ENCODE data around the gene BRCA1.
"Not testable (repeated sequence)": the region's sequence is repeated elsewhere in the genome, so short reads cannot be mapped to it uniquely, and the experiment has no call there.

The BRCA1 gene

DNA sequence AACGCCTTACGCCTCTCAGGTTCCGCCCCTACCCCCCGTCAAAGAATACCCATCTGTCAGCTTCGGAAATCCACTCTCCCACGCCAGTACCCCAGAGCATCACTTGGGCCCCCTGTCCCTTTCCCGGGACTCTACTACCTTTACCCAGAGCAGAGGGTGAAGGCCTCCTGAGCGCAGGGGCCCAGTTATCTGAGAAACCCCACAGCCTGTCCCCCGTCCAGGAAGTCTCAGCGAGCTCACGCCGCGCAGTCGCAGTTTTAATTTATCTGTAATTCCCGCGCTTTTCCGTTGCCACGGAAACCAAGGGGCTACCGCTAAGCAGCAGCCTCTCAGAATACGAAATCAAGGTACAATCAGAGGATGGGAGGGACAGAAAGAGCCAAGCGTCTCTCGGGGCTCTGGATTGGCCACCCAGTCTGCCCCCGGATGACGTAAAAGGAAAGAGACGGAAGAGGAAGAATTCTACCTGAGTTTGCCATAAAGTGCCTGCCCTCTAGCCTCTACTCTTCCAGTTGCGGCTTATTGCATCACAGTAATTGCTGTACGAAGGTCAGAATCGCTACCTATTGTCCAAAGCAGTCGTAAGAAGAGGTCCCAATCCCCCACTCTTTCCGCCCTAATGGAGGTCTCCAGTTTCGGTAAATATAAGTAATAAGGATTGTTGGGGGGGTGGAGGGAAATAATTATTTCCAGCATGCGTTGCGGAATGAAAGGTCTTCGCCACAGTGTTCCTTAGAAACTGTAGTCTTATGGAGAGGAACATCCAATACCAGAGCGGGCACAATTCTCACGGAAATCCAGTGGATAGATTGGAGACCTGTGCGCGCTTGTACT, at the start of gene BRCA1:
Gene BRCA1 (minus strand): TSS at position 232 of the 834 bp plus-strand sequence. CDS start 1,268 bp downstream, outside the sequence.
- DNase-seq: peak; percentile 100

DNA sequence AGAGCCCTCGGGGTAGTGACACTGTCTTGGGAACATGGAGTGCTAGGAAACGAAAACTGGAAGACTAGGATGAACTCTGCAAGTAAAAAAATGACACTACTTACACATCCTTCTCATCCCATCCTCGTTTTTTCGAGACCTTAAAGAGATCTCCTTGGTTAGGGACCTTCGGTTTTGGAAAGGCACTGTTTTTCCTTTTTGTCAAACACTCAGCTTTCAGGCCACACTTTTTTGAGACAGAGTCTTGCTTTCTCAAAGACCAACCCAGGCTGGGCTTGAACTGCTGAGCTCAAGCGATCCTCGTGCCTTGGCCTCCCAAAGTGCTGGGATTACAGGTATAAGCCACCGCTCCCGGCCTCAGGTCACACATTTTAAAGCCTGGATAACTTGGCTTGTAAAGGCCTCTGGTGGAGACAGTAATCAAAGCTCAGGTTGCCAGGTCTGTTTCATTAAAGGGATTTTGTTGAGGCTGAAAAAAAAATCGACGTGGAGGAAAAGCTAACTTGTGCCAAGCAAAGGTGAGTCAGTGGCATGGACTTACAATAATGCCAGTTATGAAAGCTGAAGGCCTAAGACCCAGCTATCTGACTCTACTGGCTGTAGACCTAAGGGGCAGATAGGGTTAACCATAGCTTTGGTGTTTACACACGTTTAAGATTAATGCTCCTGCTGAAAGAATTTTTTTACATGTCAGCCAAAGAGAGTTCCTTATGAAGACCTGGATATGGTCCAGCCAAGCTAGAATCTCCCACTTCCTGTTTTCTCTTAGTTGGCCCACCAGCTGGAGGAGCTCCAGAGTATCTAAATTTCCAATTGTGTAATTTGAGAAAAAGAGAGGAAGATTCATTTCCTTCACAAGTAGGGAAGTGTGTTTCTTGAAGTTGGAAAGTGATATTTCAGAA, 46.7 kb upstream of the BRCA1 start:
- peak; percentile 72 for DNase-seq

DNA sequence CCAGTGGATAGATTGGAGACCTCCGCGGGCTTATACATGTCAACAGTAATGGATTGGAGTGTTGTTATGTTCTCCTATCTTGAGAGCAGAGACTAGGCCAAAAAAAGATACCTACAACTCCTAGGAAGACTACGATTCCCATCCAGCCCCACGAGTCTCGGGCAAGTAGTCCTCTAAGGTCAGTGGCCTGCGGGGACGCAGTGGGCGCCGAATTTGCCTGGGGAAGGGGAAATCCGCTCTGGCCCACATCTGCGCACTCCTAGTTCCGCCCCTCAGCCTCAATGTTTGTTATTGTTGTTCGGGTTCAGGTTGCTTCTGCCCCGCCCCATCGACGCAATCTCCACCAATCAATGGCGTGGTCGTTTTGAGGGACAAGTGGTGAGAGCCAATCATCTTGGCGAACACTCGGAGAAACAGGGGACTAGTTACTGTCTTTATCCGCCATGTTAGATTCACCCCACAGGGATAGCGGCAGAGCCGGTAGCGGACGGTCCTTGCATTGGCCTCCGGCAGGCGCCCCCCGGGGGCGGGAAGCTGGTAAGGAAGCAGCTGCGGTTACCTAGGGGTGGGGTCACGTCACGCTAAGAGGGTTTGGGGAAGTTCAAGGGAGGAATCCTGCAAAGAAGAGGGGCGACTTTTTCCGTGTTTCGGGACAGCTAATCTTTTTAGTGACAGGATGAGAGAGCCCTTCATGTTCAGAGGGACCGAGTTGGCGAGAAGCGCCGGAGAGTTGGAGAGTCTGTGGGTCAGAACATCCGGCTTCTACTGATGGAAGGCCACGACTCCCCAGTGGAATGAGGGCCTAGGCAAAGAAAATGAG, 45.8 kb upstream of the BRCA1 start, which contains the start of gene NBR1:
Gene NBR1 (plus strand): TSS at position 449 of the 820 bp plus-strand sequence. CDS start 4,586 bp downstream, outside the sequence.
- DNase-seq: peak; percentile 99

DNA sequence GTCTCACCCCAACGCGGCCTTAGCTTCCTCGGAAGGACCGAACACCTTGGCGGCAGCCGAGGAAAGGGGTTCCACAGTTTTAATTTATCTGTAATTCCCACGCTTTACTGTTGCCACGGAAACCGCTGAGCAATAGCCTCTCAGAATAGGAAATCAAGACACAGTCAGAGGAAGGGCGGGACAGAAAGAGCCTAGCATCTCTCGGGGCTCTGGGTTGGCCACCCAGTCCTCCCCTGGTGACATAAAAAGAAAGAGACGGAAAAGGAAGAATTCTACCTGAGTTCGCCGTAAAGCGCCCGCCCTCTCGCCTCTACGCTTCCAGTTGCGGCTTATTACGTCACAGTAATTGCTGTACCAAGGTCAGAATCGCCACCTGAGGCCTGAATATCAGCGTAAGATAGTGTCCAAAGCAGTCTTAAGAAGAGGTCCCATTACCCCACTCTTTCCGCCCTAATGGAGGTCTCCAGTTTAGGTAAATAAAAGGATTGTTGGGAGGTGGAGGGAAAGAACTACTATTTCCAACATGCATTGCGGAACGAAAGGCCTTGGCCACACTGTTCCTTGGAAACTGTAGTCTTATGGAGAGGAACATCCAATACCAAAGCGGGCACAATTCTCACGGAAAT, 45.1 kb upstream of the BRCA1 start:
- peak; percentile 100 for DNase-seq

DNA sequence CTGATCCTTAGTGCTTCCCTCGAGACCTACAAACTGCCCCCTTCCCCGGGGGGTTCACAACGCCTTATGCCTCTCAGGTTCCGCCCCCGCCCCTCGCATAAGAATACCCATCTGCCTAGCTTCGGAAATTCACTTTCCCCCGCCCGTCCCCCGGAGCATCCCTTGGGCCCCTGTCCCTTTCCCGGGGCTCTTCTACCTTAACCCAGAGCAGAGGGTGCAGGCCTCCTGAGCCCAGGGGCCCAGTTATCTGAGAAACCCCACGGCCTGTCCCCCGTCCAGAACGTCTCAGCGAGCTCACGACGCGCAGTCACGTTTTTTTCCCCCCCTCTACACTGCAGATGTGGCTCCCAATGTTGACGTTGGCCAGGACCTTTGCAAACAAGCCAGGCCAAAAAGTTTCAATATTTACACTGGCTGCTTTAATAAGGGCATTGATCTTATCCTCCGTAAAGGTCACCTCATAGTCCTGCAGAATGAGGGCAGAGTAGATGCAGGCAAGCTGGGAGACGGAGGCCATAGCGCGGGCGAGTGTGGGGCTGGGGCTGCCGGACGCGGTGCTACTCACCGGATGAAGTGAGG, 44.5 kb upstream of the BRCA1 start:
- peak; percentile 88 for DNase-seq

DNA sequence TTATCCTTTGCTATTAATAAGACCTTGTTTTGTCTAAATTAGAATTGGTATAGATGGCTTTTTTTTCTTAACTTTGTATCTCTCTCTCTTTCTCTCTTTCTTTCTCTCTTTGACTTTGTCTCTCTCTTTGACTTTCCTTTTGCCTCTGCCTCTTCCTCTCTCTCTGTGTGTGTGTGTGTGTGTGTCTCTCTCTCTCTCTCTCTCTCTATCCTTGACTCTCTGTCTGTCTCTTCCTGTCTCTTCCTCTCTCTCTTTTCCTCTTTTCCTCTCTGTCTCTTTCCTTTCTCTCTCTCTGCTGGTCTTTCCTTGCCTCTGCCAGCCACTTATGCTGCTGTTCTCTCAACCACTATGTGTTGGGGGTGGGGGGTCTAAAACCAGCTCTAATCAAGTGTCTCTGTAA, 40.8 kb upstream of the BRCA1 start:
- DNase-seq: not testable (repeated sequence)

DNA sequence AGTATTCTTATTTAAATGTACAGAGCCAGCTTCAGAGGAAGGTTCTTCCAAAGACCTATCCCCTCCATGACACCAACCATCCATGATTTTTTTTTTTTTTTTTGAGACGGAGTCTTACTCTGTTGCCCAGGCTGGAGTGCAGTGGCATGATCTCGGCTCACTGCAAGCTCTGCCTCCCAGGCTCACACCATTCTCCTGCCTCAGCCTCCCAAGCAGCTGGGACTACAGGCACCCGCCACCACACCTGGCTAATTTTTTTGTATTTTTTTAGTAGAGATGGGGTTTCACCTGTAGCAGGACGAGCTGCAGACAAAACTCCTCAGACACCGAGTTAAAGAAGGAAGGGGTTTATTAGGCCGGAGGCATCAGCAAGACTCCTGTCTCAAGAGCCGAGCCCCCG, 34.8 kb upstream of the BRCA1 start:
- DNase-seq: not testable (repeated sequence)

DNA sequence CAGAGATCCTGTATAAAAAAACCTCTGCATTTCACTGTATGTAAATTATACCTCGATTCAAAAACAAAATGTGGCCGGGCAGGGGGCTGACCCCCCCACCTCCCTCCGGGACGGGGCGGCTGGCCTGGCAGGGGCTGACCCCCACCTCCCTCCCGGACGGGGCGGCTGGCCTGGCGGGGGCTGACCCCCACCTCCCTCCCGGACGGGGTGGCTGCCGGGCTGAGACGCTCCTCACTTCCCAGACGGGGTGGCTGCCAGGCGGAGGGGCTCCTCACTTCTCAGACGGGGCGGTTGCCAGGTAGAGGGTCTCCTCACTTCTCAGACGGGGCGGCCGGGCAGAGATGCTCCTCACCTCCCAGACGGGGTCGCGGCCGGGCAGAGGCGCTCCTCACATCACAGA, 34.1 kb upstream of the BRCA1 start:
- DNase-seq: not testable (repeated sequence)

DNA sequence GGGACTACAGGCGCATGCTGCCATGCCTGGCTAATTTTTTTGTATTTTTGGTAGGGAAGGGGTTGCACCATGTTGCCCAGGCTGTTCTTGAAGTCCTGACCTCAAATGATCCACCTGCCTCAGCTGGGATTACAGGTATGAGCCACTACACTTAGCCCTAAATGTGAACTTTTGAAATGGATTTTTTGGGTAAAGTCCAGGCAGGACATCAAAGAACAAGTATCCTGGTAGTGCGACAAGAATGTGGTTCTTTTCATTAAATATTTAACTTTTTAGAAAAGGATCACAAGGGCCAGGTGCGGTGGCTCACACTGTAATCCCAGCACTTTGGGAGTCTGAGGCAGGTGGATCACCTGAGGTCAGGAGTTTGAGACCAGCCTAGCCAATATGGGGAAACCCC, 30.5 kb upstream of the BRCA1 start:
- no peak for DNase-seq

DNA sequence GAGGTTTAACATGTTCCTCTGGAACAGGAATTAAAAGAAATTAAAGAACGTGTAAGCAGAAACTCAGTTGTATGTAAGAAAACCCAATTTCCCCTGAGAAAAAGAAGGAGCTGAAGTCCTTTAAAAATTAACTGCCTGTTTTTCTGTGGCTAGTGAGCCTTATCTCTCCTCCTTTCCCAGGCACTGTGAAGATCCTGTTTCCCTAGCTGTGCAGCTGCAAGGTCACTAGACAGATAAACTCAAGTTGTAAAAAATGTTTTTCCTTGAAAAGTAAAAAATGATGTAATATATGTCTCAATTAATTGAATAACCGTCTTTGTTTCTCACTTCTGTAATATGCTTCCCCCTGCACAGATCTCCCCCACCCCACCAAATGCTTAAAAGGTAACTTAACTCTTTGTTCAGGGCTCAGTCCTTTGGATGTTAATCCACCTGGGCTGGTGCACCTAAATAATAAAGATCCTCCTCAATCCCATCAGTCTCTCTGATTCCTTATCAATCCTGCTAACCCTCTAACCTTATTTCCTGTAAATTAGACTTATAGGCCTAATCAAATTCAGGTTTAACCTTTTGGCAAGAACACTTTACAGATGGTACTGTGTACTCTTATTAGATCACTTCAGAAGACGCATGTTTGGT, 28.2 kb upstream of the BRCA1 start:
- DNase-seq: peak; percentile 21

DNA sequence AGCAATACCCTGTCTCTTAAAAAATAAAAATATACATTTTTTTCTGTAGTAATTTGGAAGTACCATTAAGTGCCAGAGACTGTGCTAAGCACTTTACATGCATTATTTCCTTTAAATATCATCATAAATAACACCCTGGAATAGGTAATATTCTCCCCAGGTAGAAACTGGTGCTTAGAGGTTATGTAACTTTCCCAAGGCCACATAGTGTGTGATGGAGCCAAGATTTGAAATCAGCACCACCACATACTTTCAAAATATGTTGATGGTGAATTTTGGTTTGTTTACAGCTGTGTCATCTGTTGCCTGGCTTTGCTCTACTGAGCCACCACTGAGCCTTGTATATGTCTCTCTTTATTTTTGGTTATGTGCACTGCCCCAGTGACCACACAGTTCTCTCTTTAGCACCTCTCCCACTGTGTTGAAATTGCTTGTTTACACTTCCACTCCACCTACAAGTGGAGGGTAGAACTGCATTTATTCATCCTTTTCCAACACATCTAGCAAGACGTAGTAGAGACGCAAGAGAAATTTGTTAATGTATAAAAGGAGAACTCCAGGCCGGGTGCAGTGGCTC, 26.8 kb upstream of the BRCA1 start:
- peak; percentile 43 for DNase-seq

DNA sequence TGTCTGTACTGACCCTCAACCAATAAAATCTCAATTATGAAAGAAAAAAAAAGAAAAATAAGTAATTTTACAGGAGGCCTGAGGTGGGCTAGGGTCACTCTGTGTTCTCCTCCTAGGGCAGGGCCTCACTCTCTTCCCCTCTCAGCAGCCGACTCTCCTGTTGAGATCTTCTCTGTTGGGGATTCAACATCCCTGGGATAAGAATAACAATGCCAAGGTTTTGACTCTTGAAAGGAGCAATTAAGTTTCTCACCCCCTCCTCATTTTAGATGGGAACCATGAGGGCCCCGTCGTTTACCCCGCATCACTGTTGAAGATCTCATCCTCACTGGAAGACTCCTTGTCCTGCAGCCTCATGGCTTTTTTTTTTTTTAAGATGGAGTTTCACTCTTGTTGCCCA, 21.5 kb upstream of the BRCA1 start:
- DNase-seq: no peak

DNA sequence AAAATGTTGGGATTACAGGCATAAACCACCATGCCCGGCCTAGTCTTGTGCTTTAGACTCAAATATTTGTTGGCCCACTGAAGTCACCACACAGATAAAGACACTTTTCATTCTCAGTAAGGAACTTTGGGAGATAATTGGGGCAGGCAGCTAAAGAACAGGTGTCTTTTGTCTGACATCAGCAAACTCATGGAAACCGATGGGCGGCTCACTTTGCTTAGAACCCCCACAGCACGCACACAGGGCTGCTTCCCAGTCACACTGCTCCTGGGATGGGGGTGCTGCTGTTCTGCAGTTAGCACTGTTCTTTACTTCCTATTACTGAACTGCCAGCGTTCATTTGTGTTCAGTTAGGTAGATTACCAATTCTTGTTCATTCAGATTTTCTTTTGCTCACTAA, 18.0 kb upstream of the BRCA1 start:
- no peak for DNase-seq

DNA sequence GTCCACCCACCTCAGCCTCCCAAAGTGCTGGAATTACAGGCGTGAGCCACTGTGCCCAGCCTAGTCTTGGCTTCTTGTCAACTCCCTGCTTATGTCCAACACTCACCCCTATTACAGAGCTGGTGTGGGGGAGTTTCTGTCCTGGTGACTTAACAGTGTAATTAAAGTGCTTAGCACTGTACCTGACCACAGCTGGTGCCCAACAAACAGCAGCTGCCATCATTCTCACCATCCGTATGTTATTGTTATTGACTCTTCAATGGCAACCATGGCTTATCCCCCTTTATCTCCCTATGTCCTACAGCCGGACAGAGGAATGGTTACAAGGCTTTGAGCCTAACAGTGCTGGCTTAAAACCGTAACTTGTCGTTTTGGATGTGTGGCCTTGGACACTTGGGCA, 17.0 kb upstream of the BRCA1 start:
- no peak for DNase-seq

DNA sequence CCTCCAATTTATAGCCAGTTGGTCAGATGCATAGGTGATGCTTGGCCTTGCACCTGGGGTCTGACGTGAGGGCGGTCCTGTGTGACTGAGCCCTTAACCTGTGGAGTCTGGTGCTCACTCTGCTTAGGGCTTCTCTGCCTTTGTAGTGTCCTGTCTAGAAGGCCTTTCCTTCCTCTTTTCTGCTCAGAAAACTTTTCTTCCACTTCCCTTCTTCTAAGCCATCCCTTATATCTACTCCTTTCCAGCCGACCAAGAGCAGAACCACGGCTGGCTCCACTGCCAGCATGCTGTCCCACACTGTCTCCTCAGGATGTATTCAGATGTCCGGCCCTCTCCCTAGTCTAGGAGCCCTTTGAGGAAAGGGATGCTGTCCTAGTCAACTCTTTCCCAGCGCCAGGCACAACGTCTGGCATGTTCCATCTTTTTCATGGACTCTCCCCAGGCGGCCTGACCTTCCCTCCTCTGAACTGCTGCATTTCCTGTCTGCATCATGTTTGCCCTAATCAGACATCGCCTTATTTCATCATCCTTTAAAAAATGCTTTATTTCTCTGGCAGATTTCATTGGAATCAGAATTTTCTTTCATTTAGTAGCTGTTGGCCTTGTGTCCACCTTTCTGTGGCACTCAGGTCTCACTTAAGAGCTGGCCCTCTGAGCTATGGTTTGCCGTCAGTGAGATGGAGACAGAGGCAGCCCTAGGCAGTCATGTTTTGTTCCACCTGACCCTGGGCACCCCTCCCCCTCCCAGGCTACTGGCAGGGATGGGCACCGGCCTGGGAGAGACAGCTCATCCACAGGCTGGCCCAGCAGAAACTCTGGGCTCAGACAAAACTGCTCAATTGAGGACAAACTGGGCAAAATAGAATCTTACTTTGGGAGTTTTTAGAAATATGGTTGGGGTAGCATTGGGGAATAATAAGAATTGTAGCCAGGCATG, 15.5 kb upstream of the BRCA1 start:
- DNase-seq: no peak

DNA sequence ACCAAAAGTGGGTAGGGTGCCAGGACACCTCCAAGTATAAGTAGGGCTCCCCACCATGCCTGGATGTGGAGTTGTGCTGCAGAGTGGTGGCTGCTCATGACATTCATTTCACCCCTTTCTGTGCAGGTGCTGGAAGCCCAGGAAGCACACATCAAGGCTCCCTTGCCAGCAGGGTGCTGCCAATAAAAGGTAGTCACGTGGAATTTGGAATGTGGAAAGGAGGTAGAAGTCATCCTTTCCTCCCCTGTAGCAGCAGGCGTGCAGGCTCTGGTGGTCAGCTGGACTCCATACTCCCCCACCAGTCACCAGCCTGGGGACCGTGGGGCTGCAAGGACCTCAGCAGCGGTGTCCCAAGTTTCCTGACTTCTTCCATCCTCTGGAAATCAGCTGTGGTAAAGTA, 13.4 kb upstream of the BRCA1 start:
- DNase-seq: not testable (repeated sequence)

DNA sequence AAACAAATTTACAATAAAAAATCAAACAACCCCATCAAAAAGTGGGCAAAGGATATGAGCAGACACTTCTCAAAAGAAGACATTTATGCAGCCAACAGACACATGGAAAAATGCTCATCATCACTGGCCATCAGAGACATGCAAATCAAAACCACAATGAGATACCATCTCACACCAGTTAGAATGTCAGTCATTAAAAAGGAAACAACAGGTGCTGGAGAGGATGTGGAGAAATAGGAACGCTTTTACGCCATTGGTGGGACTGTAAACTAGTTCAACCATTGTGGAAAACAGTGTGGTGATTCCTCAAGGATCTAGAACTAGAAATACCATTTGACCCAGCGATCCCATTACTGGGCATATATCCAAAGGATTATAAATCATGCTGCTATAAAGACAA, 11.4 kb upstream of the BRCA1 start:
- not testable (repeated sequence) for DNase-seq

DNA sequence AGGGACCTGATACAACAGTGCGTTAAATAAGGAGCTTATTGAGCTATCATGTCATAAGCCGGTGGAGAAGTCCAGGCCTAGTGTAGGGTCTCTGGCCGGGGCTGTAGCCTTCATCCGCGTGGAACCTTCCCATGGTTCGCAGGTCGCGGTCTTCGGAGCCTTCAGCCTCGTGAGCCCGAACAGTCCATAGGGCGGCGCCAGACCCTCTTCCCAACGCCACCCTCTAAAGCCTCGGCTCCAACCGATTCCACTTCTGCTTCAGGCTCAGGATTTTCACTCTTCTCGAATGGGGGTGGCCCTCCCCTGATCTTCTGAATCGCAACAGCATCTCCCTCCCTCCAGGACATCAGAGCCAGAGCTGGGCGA, 10.3 kb upstream of the BRCA1 start:
- DNase-seq: no peak

DNA sequence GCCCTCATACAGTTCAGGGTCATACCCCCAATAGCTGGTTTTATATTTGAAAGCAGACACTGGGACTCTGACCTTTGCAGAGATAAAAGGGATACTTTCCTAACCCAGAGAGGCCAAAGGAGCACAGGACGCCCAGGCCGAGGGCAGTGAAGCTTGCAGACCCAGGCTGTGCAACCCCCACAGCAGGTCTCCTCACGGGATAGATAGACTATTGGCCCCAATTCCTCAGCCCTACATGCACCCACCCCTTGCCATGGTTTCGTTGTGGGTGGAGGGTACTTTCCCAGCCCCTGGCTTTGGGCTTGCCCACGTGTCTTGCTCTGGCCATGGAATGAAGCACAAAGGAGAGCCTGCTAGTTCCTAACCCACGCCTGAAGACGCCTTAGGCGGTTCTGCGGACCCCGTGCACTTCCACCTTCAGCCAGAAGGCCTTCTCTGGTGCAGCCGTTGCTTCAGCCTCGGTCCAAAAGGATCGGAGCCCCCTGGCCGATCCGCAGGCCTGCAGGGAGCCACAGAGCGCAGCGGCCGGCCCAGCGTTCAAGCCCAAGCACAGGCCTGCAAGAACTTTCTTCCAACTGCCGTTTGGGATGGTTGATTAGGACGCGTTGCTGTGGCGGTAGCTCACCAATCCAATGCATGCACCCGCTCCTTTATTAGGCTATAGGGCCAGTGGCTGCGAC, 9.8 kb upstream of the BRCA1 start:
- no peak for DNase-seq
